ENCODE measurements around the gene PPP2R1B.
"Not testable (repeated sequence)": the region's sequence is repeated elsewhere in the genome, so short reads cannot be mapped to it uniquely, and the experiment has no call there.

PPP2R1B gene

GRCh38 chr11:111782109-111782741 is 16.0 kb upstream of the PPP2R1B start:
- DNase-seq, result no peak

- no peak for DNase-seq
Observed at GRCh38 chr11:111779118-111779517, 12.9 kb upstream of the PPP2R1B start.

- no peak for DNase-seq
Observed at GRCh38 chr11:111778047-111778558, 11.9 kb upstream of the PPP2R1B start.

GRCh38 chr11:111777094-111778046 is 11.2 kb upstream of the PPP2R1B start:
- DNase-seq, result peak; percentile 57

GRCh38 chr11:111776398-111777093 is 10.4 kb upstream of the PPP2R1B start:
- DNase-seq, result no peak

- no peak for DNase-seq
Observed at GRCh38 chr11:111774955-111775710, 8.9 kb upstream of the PPP2R1B start.

GRCh38 chr11:111772535-111772934 is 6.3 kb upstream of the PPP2R1B start:
- DNase-seq, result no peak

- not testable (repeated sequence) for DNase-seq
Observed at GRCh38 chr11:111771205-111771604, 5.0 kb upstream of the PPP2R1B start.

GRCh38 chr11:111770581-111771134 is 4.5 kb upstream of the PPP2R1B start:
- no peak for DNase-seq

GRCh38 chr11:111766834-111767142 is 599 bp upstream of the PPP2R1B start:
- DNase-seq, result no peak

GRCh38 chr11:111765320-111765983 is 737 bp downstream of the PPP2R1B start:
- no peak for DNase-seq

- DNase-seq, result no peak
Observed at GRCh38 chr11:111764621-111765020, 1.6 kb downstream of the PPP2R1B start.

- no peak for DNase-seq
Observed at GRCh38 chr11:111762981-111763643, 3.1 kb downstream of the PPP2R1B start.

GRCh38 chr11:111762526-111762925 is 3.7 kb downstream of the PPP2R1B start:
- no peak for DNase-seq

- peak; percentile 64 for DNase-seq
Observed at GRCh38 chr11:111761036-111761435, 5.2 kb downstream of the PPP2R1B start.

- DNase-seq, result no peak
Observed at GRCh38 chr11:111759778-111760407, 6.3 kb downstream of the PPP2R1B start.

GRCh38 chr11:111759376-111759775 is 6.8 kb downstream of the PPP2R1B start:
- no peak for DNase-seq

- DNase-seq, result no peak
Observed at GRCh38 chr11:111756097-111756496, 10.1 kb downstream of the PPP2R1B start.

GRCh38 chr11:111749646-111750045 is 16.5 kb downstream of the PPP2R1B start:
- peak; percentile 43 for DNase-seq

GRCh38 chr11:111748035-111748804 is 18.0 kb downstream of the PPP2R1B start:
- no peak for DNase-seq
